ENCODE measurements around the gene LGR5.

LGR5 gene

GRCh38 chr12:71439362-71439612 is 311 bp upstream of the LGR5 start:
- DNase-seq (ENCODE audit: low read depth), result no peak

DNA sequence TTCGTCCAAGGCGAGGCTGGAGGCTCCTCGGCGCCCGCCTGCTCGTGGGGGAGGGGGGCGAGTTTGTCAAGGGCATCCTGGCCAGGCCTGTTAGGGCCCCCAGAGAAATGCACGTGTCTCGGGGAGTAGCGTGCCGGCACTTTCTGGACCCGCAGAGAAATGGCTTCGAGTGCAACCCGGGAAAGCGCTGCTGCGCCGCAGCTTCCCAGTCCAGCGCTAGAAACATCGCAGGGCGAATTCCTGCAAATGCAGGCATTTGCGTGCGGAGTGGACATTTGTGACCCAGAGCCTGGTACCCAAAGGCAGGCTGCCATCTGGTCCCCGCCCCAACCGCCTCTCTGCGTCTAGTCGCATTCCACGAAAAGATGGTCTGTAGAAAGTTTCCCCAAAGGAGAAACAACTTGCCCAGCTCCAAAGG is 756 bp downstream of the LGR5 start:
- DNase-seq (ENCODE audit: low read depth), result no peak

GRCh38 chr12:71440763-71441748 is 1.5 kb downstream of the LGR5 start:
- DNase-seq (ENCODE audit: low read depth), result no peak

DNA sequence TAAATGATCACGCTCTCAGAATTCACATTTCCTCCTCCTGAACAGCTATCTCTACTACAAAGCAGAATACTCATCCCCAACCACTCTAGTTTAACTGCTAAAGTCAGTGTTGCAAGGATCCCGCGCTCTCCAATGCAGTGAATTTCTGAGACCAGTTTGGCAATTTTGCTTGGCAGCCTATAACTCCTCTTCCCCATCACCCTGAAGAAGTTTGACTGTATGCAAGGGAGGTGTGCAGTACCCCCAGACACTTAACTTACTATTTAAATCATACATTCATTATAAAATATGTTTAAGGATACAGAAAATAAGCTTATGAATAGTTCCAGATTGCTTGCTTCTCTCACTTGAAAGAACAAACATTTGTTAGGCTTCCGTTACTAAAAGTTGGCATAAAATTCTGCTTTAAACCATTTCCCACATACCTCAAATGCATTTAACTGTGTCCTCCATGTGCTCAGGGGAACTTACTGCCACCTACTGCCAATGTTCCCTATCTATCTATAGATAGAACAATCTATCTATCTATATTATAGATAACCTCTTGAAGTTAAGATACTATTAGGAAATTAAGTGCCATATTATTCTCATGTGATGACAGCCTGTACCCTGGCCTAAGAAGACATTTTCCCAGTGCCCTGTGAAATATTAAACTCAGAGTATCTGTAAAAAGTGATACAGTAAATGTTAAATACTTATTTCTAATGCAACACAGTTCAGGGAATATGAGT is 2.4 kb downstream of the LGR5 start:
- no peak for DNase-seq (ENCODE audit: low read depth)

- no peak for DNase-seq (ENCODE audit: low read depth)
Observed at GRCh38 chr12:71442567-71442931, 3.0 kb downstream of the LGR5 start.

GRCh38 chr12:71445071-71445470 is 5.5 kb downstream of the LGR5 start:
- no peak for DNase-seq (ENCODE audit: low read depth)

GRCh38 chr12:71447691-71448132 is 8.1 kb downstream of the LGR5 start:
- DNase-seq (ENCODE audit: low read depth), result no peak

GRCh38 chr12:71448150-71448581 is 8.6 kb downstream of the LGR5 start:
- DNase-seq (ENCODE audit: low read depth), result no peak

GRCh38 chr12:71449373-71450070 is 9.9 kb downstream of the LGR5 start:
- no peak for DNase-seq (ENCODE audit: low read depth)

DNA sequence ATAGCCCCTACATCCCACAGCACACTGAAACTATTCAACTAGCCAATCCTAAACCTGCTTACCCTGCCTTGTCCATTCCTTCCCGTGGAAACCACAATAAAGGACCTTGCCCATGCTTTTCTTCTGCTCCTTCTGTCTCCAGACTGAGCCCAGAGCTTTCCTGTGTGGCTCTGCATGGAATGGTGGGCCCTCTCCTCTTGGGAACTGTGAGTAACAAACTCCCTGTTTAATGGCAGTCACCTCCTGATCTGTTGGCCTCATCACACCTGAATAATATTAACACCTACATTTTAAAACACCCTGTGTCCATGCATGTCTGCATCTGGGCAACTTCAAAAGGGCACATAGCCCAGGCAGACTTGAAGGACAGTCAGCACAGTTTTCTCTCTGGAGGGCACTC is 12.4 kb downstream of the LGR5 start:
- no peak for DNase-seq (ENCODE audit: low read depth)

DNA sequence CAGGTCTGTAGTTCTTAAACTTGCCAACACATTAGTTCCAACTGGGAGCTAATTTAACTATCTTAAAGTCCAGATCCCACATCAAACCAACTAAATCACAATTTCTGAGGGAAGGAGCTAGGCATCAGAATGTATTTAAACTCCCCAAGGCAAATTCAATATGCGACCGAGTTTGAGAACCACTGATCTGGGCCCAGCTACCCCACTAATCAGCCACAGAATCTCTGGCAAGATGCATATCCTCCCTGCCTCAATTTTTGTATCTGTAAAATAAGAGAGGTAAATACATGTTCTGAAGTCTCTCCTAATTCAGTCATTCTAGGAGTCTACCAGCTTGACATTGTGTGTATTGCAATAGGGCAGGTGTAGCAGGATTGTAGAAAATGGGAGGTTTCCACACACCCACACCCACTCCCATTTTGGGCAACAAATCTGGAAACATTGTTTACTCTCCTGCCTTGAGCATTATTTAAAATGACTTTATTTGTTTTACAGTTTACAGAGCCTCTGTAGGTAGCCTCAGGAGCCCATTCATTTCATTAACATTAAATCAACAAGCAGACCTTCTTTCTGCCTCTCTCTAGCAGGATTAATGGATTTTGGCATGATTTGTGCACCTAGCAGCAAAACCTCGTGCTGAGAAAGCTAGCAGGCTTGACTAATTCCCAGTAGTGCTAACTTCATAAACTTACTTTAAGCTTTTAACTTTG is 15.6 kb downstream of the LGR5 start:
- DNase-seq (ENCODE audit: low read depth), result no peak

DNA sequence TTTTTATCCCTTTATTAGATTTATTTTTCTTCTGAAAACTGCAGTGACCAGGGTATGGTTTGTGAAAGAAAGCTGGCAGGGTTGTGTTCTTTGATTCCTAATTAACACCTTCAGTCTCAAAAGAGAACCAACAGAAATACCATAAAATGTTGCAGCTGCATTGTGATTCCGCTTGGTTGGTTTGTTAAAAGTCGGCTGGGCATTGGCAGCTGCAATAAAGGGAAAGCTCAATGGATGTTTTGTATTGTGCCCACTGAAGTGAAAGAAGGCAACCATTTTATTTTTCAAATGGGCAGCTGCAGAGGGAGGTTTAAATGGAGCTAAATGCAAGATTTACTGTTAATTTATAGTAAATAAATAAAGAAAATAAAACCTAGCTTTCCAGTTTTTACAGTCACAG is 16.7 kb downstream of the LGR5 start:
- no peak for DNase-seq (ENCODE audit: low read depth)

- no peak for DNase-seq (ENCODE audit: low read depth)
Observed at GRCh38 chr12:71456990-71457389, 17.4 kb downstream of the LGR5 start.

GRCh38 chr12:71460318-71460717 is 20.7 kb downstream of the LGR5 start:
- DNase-seq (ENCODE audit: low read depth), result no peak

GRCh38 chr12:71460850-71461609 is 21.4 kb downstream of the LGR5 start:
- DNase-seq (ENCODE audit: low read depth), result no peak

GRCh38 chr12:71461787-71462328 is 22.3 kb downstream of the LGR5 start:
- no peak for DNase-seq (ENCODE audit: low read depth)

DNA sequence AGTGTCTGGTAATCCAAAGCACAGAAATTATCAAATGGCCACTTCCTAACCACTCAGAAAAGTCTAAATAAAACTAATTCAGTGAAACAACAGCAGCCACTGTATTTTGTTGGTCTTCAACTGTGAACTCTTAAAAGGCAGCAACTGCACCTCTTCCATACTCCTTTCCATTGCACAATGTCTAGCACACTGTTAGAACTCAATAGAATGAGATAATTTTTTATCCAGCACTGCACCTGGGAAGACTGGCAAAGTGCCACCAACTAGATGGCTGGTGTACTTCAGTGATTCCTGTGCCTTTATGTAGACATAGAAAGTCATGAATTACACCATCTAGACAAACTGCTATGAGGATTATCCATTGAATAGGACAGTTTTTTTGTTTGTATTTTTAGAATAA is 26.2 kb downstream of the LGR5 start:
- no peak for DNase-seq (ENCODE audit: low read depth)

GRCh38 chr12:71469258-71469750 is 29.7 kb downstream of the LGR5 start:
- no peak for DNase-seq (ENCODE audit: low read depth)

- no peak for DNase-seq (ENCODE audit: low read depth)
Observed at GRCh38 chr12:71472441-71472911, 32.9 kb downstream of the LGR5 start.

- DNase-seq (ENCODE audit: low read depth), result no peak
Observed at GRCh38 chr12:71474791-71475190, 35.2 kb downstream of the LGR5 start.

DNA sequence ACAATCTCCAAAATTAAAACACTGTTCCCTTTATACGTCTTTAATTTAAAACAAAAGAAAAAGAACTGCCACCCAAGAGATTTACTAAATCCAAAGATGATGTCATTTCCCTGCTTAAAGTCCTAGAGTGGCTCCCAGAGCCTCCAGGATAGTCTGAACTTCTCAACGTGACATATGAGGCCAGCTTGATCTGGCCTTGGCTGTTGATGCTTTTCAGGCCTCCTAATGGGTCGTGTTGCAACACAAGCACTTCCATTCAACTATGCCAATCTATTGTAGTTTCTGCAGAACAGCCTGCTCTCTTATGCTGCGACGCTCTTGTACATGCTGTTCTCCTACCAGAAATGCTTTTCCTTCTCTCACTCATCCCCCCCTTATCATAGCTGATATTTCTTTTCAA is 35.7 kb downstream of the LGR5 start:
- DNase-seq (ENCODE audit: low read depth), result peak; percentile 10

All from fibroblast of the conjunctiva (primary cell).